GM23338 (cell line): Measurements from ENCODE around the gene UHRF1. TPM values are rescaled to one million over a fixed set of nuclear protein-coding genes. Genes with fewer than 3 reads are reported as not detected.

ENCODE experiments used
- ATAC-seq: fragments of 200-7000 bp; cut with Tn5 transposase; 3 replicates; pipeline ENCODE4 v1.9.1; 2020
- DNase-seq: peaks from one replicate; pipeline ENCODE4 v3.0.0-alpha.2; 2015; ENCODE audit warnings: low spot score
- H2AFZ ChIP-seq: fragments of 200-600 bp; sonication (generic); 2 replicates; pipeline ENCODE4 v1.8.0; 2016; ENCODE audit warnings: antibody characterized with exemption, mild to moderate bottlenecking, moderate library complexity
- H3F3A ChIP-seq: fragments of 200-600 bp; sonication (generic); replicated peaks from 2 replicates; pipeline ENCODE4 v1.8.0; 2017; ENCODE audit warnings: antibody characterized with exemption, mixed run types, low read depth
- H3K27ac ChIP-seq: fragments of 200-600 bp; sonication (generic); 2 replicates; pipeline ENCODE4 v1.6.1; 2016; ENCODE audit warnings: low read depth
- H3K27me3 ChIP-seq: fragments of 200-600 bp; sonication (generic); 2 replicates; pipeline ENCODE4 v1.8.0; 2016; ENCODE audit warnings: mild to moderate bottlenecking, mixed run types, moderate library complexity; ENCODE audit not compliant: insufficient read depth
- H3K36me3 ChIP-seq: fragments of 200-600 bp; sonication (generic); 2 replicates; pipeline ENCODE4 v1.8.0; 2016; ENCODE audit warnings: mild to moderate bottlenecking; ENCODE audit not compliant: insufficient read depth
- H3K4me1 ChIP-seq: fragments of 200-600 bp; sonication (generic); 2 replicates; pipeline ENCODE4 v1.8.0; 2016; ENCODE audit warnings: mild to moderate bottlenecking, moderate library complexity; ENCODE audit not compliant: insufficient read depth
- H3K4me2 ChIP-seq: fragments of 200-600 bp; sonication (generic); 2 replicates; pipeline ENCODE4 v1.7.1; 2017; ENCODE audit warnings: mixed run types
- H3K4me3 ChIP-seq: fragments of 200-600 bp; sonication (generic); 2 replicates; pipeline ENCODE4 v1.6.1; 2016; ENCODE audit warnings: mixed run types
- H3K79me2 ChIP-seq: fragments of 200-600 bp; sonication (generic); replicated peaks from 2 replicates; pipeline ENCODE4 v1.8.0; 2017; ENCODE audit warnings: mild to moderate bottlenecking; ENCODE audit not compliant: insufficient read depth
- H3K9me2 ChIP-seq: fragments of 200-600 bp; sonication (generic); 2 replicates; pipeline ENCODE4 v1.8.0; 2017; ENCODE audit not compliant: insufficient read depth
- H4K20me1 ChIP-seq: fragments of 200-600 bp; sonication (generic); replicated peaks from 2 replicates; pipeline ENCODE4 v1.8.0; 2017; ENCODE audit warnings: mild to moderate bottlenecking; ENCODE audit not compliant: insufficient read depth
- H3K27ac Mint-ChIP-seq: 2 replicates; pipeline ENCODE4 v1.8.0; 2020; ENCODE audit warnings: inconsistent platforms, mild to moderate bottlenecking, moderate library complexity, mixed read lengths
- H3K27me3 Mint-ChIP-seq: 3 replicates; pipeline ENCODE4 v1.8.0; 2022; ENCODE audit warnings: low read depth, mild to moderate bottlenecking, moderate library complexity, mixed read lengths, inconsistent platforms; ENCODE audit not compliant: insufficient read depth, poor library complexity
- H3K36me3 Mint-ChIP-seq: 3 replicates; pipeline ENCODE4 v1.8.0; 2021; ENCODE audit warnings: low read depth, mild to moderate bottlenecking, inconsistent platforms, moderate library complexity, mixed read lengths
- H3K4me1 Mint-ChIP-seq: 3 replicates; pipeline ENCODE4 v1.8.0; 2020; ENCODE audit warnings: mild to moderate bottlenecking, inconsistent platforms, mixed read lengths
- H3K4me3 Mint-ChIP-seq: 3 replicates; pipeline ENCODE4 v1.8.0; 2021; ENCODE audit warnings: moderate library complexity, mild to moderate bottlenecking, inconsistent platforms, mixed read lengths
- H3K9me3 Mint-ChIP-seq: 3 replicates; pipeline ENCODE4 v1.8.0; 2020; ENCODE audit warnings: moderate library complexity, mild to moderate bottlenecking, inconsistent platforms, mixed read lengths
- ETS1 ChIP-seq: IDR thresholded peaks from 2 replicates; pipeline ENCODE4 v1.6.1; 2016; ENCODE audit warnings: antibody characterized with exemption
- EZH2phosphoT487 ChIP-seq: fragments of 200-600 bp; sonication (generic); IDR thresholded peaks from one replicate; pipeline ENCODE4 v1.8.1; 2018; ENCODE audit warnings: antibody characterized with exemption; ENCODE audit not compliant: unreplicated experiment
- JUNB ChIP-seq: IDR thresholded peaks from one replicate; pipeline ENCODE4 v1.6.1; 2016; ENCODE audit warnings: antibody characterized with exemption; ENCODE audit not compliant: unreplicated experiment
- REST ChIP-seq: IDR thresholded peaks from one replicate; pipeline ENCODE4 v1.6.1; 2018; ENCODE audit warnings: antibody characterized with exemption; ENCODE audit not compliant: unreplicated experiment
- ZNF114 ChIP-seq: fragments of 250-450 bp; sonication (Bioruptor Pico); IDR thresholded peaks from 2 replicates; pipeline ENCODE4 v1.5.0; 2020; ENCODE audit warnings: mild to moderate bottlenecking, moderate library complexity
- ZNF331 ChIP-seq: fragments of 250-450 bp; sonication (Bioruptor Pico); IDR thresholded peaks from 2 replicates; pipeline ENCODE4 v1.5.0; 2020; ENCODE audit warnings: low read depth, mild to moderate bottlenecking, moderate library complexity
- polyA plus RNA-seq: library from polyadenylated mRNA; unstranded; fragments of >200 nt; fragmentation: Nextera tagmentation; extraction: Ambion mirVana; gene quantifications from 2 replicates; pipeline ENCODE4 v1.2.1, GENCODE V29; 2016
- total RNA-seq: library from RNA; depleted of rRNA; stranded (reverse); fragments of >200 nt; shearing (Covaris generic); gene quantifications from 2 replicates; pipeline ENCODE4 v1.2.3, GENCODE V29; 2014

The UHRF1 gene
- total and polyA plus RNA-seq, 2 experiments from 2014 or later: 20.3 to 45.7 TPM

DNA sequence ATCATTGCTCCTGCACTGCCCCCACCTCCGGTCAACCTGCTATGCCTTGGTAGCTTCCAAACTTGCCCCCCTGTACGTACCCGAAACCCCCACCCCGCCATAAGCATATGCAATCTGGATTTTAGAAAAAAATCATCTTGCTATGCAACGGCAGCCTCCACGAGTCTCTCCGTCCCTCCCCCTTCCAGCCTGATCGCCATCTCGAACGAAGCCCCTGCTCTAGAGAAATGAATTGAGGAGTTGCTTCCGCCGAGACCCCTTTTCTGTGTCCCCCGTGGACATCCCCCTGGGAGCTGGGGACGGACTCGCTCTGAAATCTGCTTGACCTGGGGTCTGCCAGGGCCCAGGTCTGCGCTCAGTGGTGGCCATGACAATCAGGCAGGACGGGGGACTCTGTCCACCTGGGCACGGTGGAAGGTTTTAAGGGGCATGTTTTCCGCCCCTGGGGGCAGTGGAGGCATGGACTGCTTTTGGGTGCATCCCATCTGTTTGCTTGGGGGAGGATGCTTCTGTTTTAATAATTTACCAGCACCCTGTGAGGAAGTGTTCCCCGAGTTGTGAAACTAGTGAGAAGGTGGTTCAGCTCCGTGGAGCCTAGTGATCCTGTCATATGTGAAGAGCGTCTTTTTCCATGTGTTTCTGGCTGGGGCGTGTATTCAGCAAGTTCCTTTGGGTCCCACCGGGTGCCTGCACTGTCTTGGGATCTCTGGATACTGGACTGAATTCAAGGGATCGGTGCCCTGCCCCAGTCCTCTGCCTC lies 60.7 kb downstream of the UHRF1 start (continued):
- no peak for TF ChIP-seq REST
- TF ChIP-seq ETS1: no peak
- no peak for TF ChIP-seq EZH2phosphoT487
- TF ChIP-seq JUNB: no peak

- H3K9me3 Mint-ChIP-seq: no peaks in the 10 kb centered on the region; the same call in 2 of the 3 replicates
- H3K9me2 ChIP-seq: no peaks in the 10 kb centered on the region
- peaks cover 60% of the 10 kb centered on the region for H3K79me2 ChIP-seq
- H3K4me3 Mint-ChIP-seq: peak overlapping the region; percentile 94
- H4K20me1 ChIP-seq: peaks cover 21% of the 10 kb centered on the region
- DNase-seq (peak; percentile 40), ATAC-seq (no peak; the same call in 2 of the 3 replicates)
- H3K27me3 ChIP-seq: no peaks in the 10 kb centered on the region
- H3K27me3 Mint-ChIP-seq: peaks cover 30% of the 10 kb centered on the region
- H3K27ac Mint-ChIP-seq: peak overlapping the region; percentile 12
- H3K4me3 ChIP-seq: peak overlapping the region; percentile 71
- no peak for TF ChIP-seq ZNF114 (CRISPR knock-in tag)
- TF ChIP-seq ZNF331 (CRISPR knock-in tag): no peak
- H3K4me2 ChIP-seq: peak overlapping the region; percentile 94
- H2AFZ ChIP-seq: no peak overlapping the region
- H3K27ac ChIP-seq: peak overlapping the region; percentile 55; the same call in 1 of the 2 replicates
- H3K36me3 Mint-ChIP-seq: no peaks in the 10 kb centered on the region
- peaks cover 21% of the 10 kb centered on the region for H3K4me1 ChIP-seq
- 0 out of 2 replicates have a peak, but pooled peaks cover 3% of the 10 kb centered on the region for H3F3A ChIP-seq
- H3K4me1 Mint-ChIP-seq: peaks cover 26% of the 10 kb centered on the region
- no peaks in the 10 kb centered on the region for H3K36me3 ChIP-seq
Measured at GRCh38 chr19:4970558-4971423, 61.5 kb downstream of the UHRF1 start.
